Right lobe of liver (tissue), 6 donors: ENCODE results near the gene GPR142. TPM values are rescaled to one million over a fixed set of nuclear protein-coding genes. Genes with fewer than 3 reads are reported as not detected.

ENCODE experiments used
- ATAC-seq, 4 donors: fragments of 200-7000 bp; cut with Tn5 transposase; one replicate each; pipeline ENCODE4 v1.9.1; 2020; ENCODE audit warnings: mild to moderate bottlenecking in 4 of 4, moderate library complexity in 4 of 4
- DNase-seq, 3 donors: peaks; one replicate each; pipeline ENCODE4 v3.0.0-alpha.2; 2020
- H3K27ac ChIP-seq, 3 donors: fragments of 200-600 bp; one replicate each; pipeline ENCODE4 v1.8.0; 2022
- H3K27me3 ChIP-seq, 2 donors: fragments of 200-600 bp; one replicate each; pipeline ENCODE4 v1.8.0; 2022
- H3K36me3 ChIP-seq, 4 donors: fragments of 200-600 bp; sonication (generic) in 1 of 4; one replicate each; pipeline versions ENCODE4 v1.5.1 to v1.8.0; 2017 to 2022; ENCODE audit warnings: control low read depth in 1 of 4
- H3K4me1 ChIP-seq, 4 donors: fragments of 200-600 bp; sonication (generic) in 1 of 4; one replicate each; pipeline versions ENCODE4 v1.5.1 to v1.8.0; 2017 to 2022; ENCODE audit warnings: control low read depth in 1 of 4
- H3K4me3 ChIP-seq, 3 donors: fragments of 200-600 bp; one replicate each; pipeline ENCODE4 v1.8.0; 2022
- H3K9me3 ChIP-seq, 4 donors: fragments of 200-600 bp; sonication (generic) in 1 of 4; one replicate each; pipeline versions ENCODE4 v1.5.1 to v1.8.0; 2017 to 2022; ENCODE audit warnings: control low read depth in 1 of 4
- CTCF ChIP-seq, 4 donors: fragments of 200-600 bp in 3 of 4; fragments of 450-650 bp in 1 of 4; IDR thresholded peaks; one replicate each; pipeline versions ENCODE4 v1.5.1 to v1.8.0; 2016 to 2022; ENCODE audit warnings: antibody characterized with exemption in 4 of 4, mild to moderate bottlenecking in 2 of 4
- POLR2A ChIP-seq: fragments of 450-650 bp; IDR thresholded peaks from one replicate; pipeline ENCODE4 v1.6.1; 2017; ENCODE audit warnings: antibody characterized with exemption, mild to moderate bottlenecking
- WGBS: methylation state at CpG from one replicate; pipeline ENCODE4 v1.1.6; 2018; ENCODE audit warnings: low coverage, low lambda C conversion rate; ENCODE audit not compliant: insufficient coverage; ENCODE audit errors: missing lambda C conversion rate; 5-methylcytosine and 5-hydroxymethylcytosine counted together
- intact Hi-C, 2 donors: fragments of 100-400 bp; cut with DNase I; formaldehyde crosslinking; loops; one replicate each; pipeline versions ENCODE4 v1.11.2 to v1.14.1; 2022
- total RNA-seq, 6 experiments: library from RNA; depleted of rRNA in 2 of 6; stranded (reverse); fragments of >200 nt in 2 of 6; fragmentation: NEBNext Ultra II Directional in 3 of 6; extraction: Animal tissue kit (Norgen Biotek cat#: 25700) in 3 of 6; gene quantifications; one replicate each; pipeline versions ENCODE4 v1.1.0 to v1.2.4, GENCODE V29; 2016 to 2023
- donor health status: DM: no; HTN: yes; CAD: no.
- donor health status: DM: no; HTN: no; CAD: no.
- donor health status: DM: no; HTN: no; CAD: no.
- donor health status: DM: no; HTN: yes; CAD: no.
- donor health status: DM: no; HTN: yes; CAD: no.

GPR142 gene
- total RNA-seq, 6 experiments from 2014 or later: 0.24 TPM; not detected in 5

- 84% methylated on average over 2 of the region's 5 CpGs for WGBS
- no peaks in the 10 kb centered on the region for H3K36me3 ChIP-seq
- H3K9me3 ChIP-seq: no peaks in the 10 kb centered on the region
- ATAC-seq (no peak), DNase-seq (no peak)
- no peak for TF ChIP-seq CTCF (IDR thresholded peaks at IDR 0.05)
- no peak for TF ChIP-seq POLR2A
- no peak overlapping the region for H3K4me3 ChIP-seq
- peaks cover 0 to 12% (median 4%) of the 10 kb centered on the region in 4 donors for H3K4me1 ChIP-seq
- intact Hi-C loops: no loop called here
- H3K27ac ChIP-seq: no peak overlapping the region
- H3K27me3 ChIP-seq: no peaks in the 10 kb centered on the region
Measured at GRCh38 chr17:74383141-74383540, 15.8 kb downstream of the GPR142 start.

- DNase-seq (no peak), ATAC-seq (no peak)
- Histone ChIP-seq H3K27ac (no peak overlapping the region), H3K36me3 (no peaks in the 10 kb centered on the region), H3K4me1 (peaks cover 0 to 4% (median 0%) of the 10 kb centered on the region in 4 donors), H3K9me3 (no peaks in the 10 kb centered on the region), H3K4me3 (no peak overlapping the region), H3K27me3 (no peaks in the 10 kb centered on the region)
- WGBS: 86% methylated on average over 3 of the region's 3 CpGs
- TF ChIP-seq CTCF (IDR thresholded peaks at IDR 0.05) (no peak), POLR2A (no peak)
- intact Hi-C loops: no loop called here
Measured at GRCh38 chr17:74385201-74385600, 17.9 kb downstream of the GPR142 start.

GRCh38 chr17:74386386-74386785 lies 19.1 kb downstream of the GPR142 start:
- intact Hi-C loops: no loop called here
- Histone ChIP-seq H3K27me3 (no peaks in the 10 kb centered on the region), H3K36me3 (no peaks in the 10 kb centered on the region), H3K27ac (no peak overlapping the region), H3K4me1 (peaks cover 0 to 5% (median 0%) of the 10 kb centered on the region in 4 donors), H3K4me3 (no peak overlapping the region), H3K9me3 (no peaks in the 10 kb centered on the region)
- TF ChIP-seq POLR2A: no peak
- no peak for TF ChIP-seq CTCF (IDR thresholded peaks at IDR 0.05)
- DNase-seq: peak in 1 of 3 donors; percentile 41
- ATAC-seq: peak; percentile 26 to 78 (median 61)
- 50% methylated on average over 5 of the region's 8 CpGs for WGBS

- TF ChIP-seq POLR2A: no peak
- no peak for TF ChIP-seq CTCF (IDR thresholded peaks at IDR 0.05)
- H3K9me3 ChIP-seq: no peaks in the 10 kb centered on the region
- no peaks in the 10 kb centered on the region for H3K27me3 ChIP-seq
- DNase-seq: no peak
- H3K4me3 ChIP-seq: no peak overlapping the region
- H3K36me3 ChIP-seq: no peaks in the 10 kb centered on the region
- intact Hi-C loops: no loop called here
- peak in 1 of 4 donors; percentile 13 for ATAC-seq
- H3K27ac ChIP-seq: no peak overlapping the region
- peaks cover 0 to 5% (median 0%) of the 10 kb centered on the region in 4 donors for H3K4me1 ChIP-seq
- WGBS: 77% methylated on average over 5 of the region's 17 CpGs
Measured at GRCh38 chr17:74387365-74388218, 20.3 kb downstream of the GPR142 start.
